ENCODE data around the gene UBE2U.
"Not testable (repeated sequence)": the region's sequence is repeated elsewhere in the genome, so short reads cannot be mapped to it uniquely, and the experiment has no call there.

The UBE2U gene

GRCh38 chr1:64241069-64241468 lies 37.6 kb downstream of the UBE2U start:
- no peak for DNase-seq (ENCODE audit: low read depth)

GRCh38 chr1:64242895-64243756 lies 39.7 kb downstream of the UBE2U start:
- DNase-seq (ENCODE audit: low read depth): no peak

GRCh38 chr1:64243757-64244080 lies 40.3 kb downstream of the UBE2U start:
- no peak for DNase-seq (ENCODE audit: low read depth)

GRCh38 chr1:64245495-64245894 lies 42.1 kb downstream of the UBE2U start:
- no peak for DNase-seq (ENCODE audit: low read depth)

- no peak for DNase-seq (ENCODE audit: low read depth)
Observed at GRCh38 chr1:64246294-64246917, 43.0 kb downstream of the UBE2U start.

GRCh38 chr1:64248065-64248464 lies 44.6 kb downstream of the UBE2U start:
- no peak for DNase-seq (ENCODE audit: low read depth)

GRCh38 chr1:64250472-64250871 lies 47.0 kb downstream of the UBE2U start:
- DNase-seq (ENCODE audit: low read depth): not testable (repeated sequence)

- DNase-seq (ENCODE audit: low read depth): no peak
Observed at GRCh38 chr1:64251971-64252370, 48.5 kb downstream of the UBE2U start.

GRCh38 chr1:64257233-64257632 lies 53.8 kb downstream of the UBE2U start:
- DNase-seq (ENCODE audit: low read depth): not testable (repeated sequence)

GRCh38 chr1:64258444-64258843 lies 55.0 kb downstream of the UBE2U start:
- not testable (repeated sequence) for DNase-seq (ENCODE audit: low read depth)

- DNase-seq (ENCODE audit: low read depth): no peak
Observed at GRCh38 chr1:64263335-64263734, 59.9 kb downstream of the UBE2U start.

GRCh38 chr1:64263856-64264255 lies 60.4 kb downstream of the UBE2U start:
- DNase-seq (ENCODE audit: low read depth): no peak

- DNase-seq (ENCODE audit: low read depth): no peak
Observed at GRCh38 chr1:64265141-64265540, 61.7 kb downstream of the UBE2U start.

GRCh38 chr1:64266991-64267390 lies 63.6 kb downstream of the UBE2U start:
- no peak for DNase-seq (ENCODE audit: low read depth)

- DNase-seq (ENCODE audit: low read depth): peak; percentile 61
Observed at GRCh38 chr1:64268653-64269557, 65.5 kb downstream of the UBE2U start.

- no peak for DNase-seq (ENCODE audit: low read depth)
Observed at GRCh38 chr1:64269558-64269884, 66.1 kb downstream of the UBE2U start.

GRCh38 chr1:64280001-64280400 lies 76.6 kb downstream of the UBE2U start:
- DNase-seq (ENCODE audit: low read depth): no peak

GRCh38 chr1:64282351-64282750 lies 78.9 kb downstream of the UBE2U start:
- no peak for DNase-seq (ENCODE audit: low read depth)

- no peak for DNase-seq (ENCODE audit: low read depth)
Observed at GRCh38 chr1:64287071-64287470, 83.6 kb downstream of the UBE2U start.

- DNase-seq (ENCODE audit: low read depth): no peak
Observed at GRCh38 chr1:64290420-64290819, 87.0 kb downstream of the UBE2U start.

GRCh38 chr1:64291931-64292330 lies 88.5 kb downstream of the UBE2U start:
- DNase-seq (ENCODE audit: low read depth): no peak

GRCh38 chr1:64292399-64292798 lies 89.0 kb downstream of the UBE2U start:
- no peak for DNase-seq (ENCODE audit: low read depth)

GRCh38 chr1:64293820-64294219 lies 90.4 kb downstream of the UBE2U start:
- DNase-seq (ENCODE audit: low read depth): no peak

Measured in stimulated activated CD4-positive, alpha-beta T cell treated with anti-CD3 and anti-CD28 coated beads, Interleukin-2, amount 100 ng/mL, for 4 hours (primary cell).